ENCODE measurements around the gene NDST3.
"Not testable (repeated sequence)": the region's sequence is repeated elsewhere in the genome, so short reads cannot be mapped to it uniquely, and the experiment has no call there.

NDST3 gene

GRCh38 chr4:118278473-118279274 is 244.4 kb downstream of the NDST3 start:
- DNase-seq = peak; percentile 98

GRCh38 chr4:118279328-118279727 is 245.0 kb downstream of the NDST3 start:
- no peak for DNase-seq

- no peak for DNase-seq
Observed at GRCh38 chr4:118279920-118280432, 245.7 kb downstream of the NDST3 start.

- DNase-seq = peak; percentile 31
Observed at GRCh38 chr4:118280501-118281218, 246.4 kb downstream of the NDST3 start.

DNA sequence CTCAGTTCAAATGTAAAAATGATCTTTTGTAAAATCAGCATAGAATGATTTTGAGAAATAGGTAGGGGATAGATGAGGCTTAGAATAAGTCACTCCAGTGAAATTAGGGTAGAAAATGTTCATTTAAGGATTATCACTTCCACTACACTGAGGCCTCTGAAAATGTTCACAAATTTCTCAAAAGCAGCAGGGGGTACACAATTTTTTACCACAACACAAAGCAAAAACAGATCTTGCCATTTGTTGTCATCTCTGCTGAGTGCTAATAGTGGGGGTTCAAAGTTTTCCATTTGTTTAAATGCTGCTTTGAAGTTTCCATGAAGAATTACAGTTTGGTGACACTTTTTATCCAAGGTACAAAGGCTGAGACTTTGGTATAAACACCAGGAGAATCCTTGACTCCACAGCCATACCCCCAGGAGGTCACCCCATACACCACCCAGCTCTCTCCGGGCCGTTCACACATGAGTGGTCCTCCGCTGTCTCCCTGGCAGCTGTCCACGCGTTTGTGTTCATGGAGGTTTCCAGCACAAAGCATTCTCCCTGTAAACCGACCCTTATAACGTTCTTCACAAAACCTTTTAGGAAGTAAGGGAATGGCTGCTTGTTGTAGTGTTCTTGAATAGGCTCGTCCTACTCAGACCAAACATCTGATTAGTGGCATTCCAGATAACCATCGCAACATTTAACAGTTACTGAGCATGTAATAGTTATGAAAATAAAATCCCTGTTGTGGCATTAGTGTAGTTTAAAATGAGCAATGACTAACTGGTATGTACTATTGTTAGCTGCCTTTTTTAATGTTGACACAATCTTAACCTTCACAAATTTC is 247.5 kb downstream of the NDST3 start:
- no peak for DNase-seq

DNA sequence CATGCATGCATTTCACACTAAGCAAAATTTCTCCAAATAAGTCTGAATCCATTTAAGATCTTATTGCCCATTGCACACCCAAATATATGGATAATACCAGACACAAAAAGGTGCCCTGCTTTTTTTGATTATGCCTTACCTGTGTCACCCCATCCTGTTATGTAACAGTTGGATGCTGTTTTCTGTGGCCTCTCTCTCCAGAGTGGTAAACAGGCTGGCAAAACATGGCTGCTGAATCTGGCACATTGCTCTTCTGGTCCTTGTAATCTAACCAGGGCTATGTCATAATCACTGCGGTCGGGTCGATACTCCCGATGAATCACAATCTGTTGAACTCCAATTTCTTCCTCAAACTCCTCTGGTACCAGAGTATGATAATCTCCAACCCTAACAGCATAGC is 248.4 kb downstream of the NDST3 start:
- DNase-seq = no peak

DNA sequence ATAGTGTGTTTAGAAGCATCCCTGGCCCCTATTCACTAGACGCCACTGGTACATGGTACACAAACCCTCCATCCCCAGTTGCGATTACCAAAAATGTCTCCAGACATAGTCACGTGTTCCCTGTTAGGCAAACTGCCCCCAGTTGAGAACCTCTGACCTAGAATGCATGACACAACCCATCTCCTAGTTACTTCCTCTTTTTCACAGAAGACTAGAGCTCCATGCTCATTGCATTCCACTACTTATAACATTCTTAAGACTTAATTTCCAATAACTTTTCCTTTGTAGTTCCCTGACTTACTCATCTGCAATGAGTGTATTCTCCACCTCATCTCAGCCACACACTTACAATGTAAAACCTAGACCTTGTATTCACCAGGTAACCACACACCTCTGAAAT is 249.9 kb downstream of the NDST3 start:
- no peak for DNase-seq

DNA sequence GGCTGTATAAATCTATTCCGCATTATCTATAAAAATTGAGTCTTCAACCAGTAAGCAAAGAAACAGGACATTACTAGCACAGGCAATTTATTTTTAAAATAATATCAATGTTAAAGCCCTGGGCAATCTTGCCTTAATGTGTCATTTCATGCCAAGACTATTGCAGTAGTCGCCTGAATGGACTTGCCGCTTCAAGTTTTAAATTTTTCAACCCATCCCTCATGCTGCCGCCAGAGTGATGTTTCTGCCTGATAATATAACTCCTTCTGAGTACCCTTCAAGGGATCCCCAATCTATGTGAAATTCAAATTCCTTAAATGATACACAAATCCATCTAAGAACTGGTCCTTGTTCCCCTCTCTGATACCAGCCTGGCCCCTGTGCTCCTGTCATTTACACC is 251.6 kb downstream of the NDST3 start:
- DNase-seq = no peak

DNA sequence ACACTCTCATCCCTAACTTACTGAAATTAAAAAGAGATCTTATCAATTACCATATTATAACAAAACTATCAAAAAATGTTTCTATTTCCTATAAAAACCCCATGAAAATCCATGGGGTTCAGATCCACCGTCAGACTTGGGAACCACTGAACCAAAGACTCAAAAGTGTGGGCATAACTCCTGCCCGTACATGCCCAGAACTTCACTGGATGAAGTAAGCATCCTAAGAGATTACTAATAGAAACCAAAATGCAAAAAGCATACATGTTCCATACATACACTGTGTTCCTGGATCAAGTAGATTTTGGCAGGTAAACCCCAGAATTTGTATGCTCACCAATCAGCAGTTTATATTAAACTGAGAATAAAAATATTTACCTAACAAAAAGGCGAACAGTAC is 252.4 kb downstream of the NDST3 start:
- no peak for DNase-seq

DNA sequence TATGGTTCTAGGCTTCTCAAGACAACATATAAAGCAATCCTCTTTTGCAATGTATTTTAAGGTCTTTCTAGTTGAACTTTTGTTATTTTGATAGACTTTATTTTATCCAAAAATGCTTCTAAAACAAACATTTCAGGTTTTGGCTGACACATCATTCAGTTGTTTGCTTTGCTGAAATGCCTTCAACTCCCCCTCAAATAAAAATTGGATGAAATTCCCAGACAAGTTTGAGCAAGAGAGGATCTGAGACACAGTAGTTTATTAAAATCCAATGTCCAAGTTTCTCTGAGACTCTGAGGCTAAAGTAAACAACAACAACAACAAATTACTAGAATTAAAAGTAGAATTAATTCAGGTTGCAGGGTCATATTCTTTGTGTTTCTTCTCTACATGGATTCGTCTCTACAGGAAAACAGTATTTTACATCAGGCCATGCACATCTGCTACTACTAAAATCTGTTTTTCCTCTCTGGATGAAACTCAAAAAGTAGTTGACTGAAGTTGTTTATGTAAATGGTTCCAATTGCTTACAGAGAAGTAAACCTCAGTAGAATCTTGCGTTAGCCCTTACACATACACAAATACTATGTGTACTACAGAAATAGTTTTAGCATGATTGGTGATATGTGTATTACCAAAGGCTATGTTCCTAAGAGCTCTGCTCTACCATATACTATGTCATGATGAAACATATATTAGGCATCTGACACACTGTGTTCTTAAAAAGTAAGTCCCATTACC is 253.6 kb downstream of the NDST3 start:
- DNase-seq = no peak

DNA sequence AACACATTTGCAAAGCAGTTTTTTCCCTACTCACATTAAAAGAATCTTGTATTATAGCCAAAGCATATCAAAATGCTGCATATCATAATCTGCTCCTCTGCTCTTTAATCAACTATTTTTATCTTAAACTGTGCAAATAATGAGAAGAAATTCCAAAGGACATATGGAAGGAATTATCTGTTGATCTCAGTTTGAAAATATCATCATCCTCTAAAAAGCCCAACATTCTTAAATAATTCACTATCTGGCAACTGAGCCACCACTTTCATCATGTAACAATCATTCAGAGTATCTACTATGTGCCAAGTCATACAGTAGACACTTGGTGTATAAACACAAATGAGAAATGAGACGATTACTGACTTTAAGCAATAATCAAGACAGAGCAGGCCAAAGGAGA is 255.5 kb downstream of the NDST3 start:
- DNase-seq = no peak

DNA sequence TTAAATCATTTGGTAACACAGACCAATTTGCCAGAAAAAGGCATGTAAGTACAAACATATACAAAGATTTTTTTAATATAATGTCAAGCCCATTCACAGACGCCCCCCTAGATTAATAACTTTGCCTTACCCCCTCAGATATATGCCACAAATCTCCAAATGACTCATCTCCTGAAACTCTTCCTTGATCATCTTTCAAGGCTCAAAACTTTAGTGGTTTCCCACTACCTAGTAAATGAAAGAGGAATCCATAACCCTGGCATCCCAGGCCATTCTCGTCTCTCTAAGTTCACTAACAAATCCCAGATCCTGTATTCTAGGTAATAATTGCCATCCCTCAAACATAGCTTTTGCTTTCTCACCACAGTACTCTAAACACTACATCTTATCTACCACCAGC is 256.7 kb downstream of the NDST3 start:
- no peak for DNase-seq

GRCh38 chr4:118296729-118297128 is 262.4 kb downstream of the NDST3 start:
- no peak for DNase-seq

DNA sequence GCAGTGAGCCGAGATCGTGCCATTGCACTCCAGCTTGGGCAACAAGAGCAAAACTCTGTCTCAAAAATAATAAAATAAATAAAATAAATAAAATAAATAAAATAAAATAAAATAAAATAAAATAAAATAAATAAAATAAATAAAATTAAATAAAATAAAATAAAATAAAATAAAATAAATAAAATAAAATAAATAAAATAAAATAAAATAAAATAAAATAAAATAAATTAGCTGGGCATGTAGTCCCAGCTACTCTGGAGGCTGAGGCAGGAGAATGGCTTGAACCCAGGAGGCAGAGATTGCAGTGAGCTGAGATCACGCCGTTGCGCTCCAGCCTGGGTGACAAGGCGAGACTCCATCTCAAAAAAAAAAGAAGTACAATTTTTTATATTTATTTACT is 265.3 kb downstream of the NDST3 start:
- DNase-seq = not testable (repeated sequence)

- no peak for DNase-seq
Observed at GRCh38 chr4:118307643-118308042, 273.4 kb downstream of the NDST3 start.

All from stimulated activated CD4-positive, alpha-beta T cell treated with anti-CD3 and anti-CD28 coated beads, Interleukin-1b, Interleukin-23, amount 100 ng/mL, for 48 hours (primary cell).